HUES6 (cell line): Measurements from ENCODE around the gene SNRPB.

Experiments
- H3K27ac ChIP-seq: 2 replicates; pipeline ENCODE4 v1.7.0; 2013; ENCODE audit warnings: low read depth, mild to moderate bottlenecking, low read length, inconsistent platforms
- H3K27me3 ChIP-seq: 2 replicates; pipeline ENCODE4 v1.6.1; 2013; ENCODE audit warnings: low read length; ENCODE audit not compliant: control insufficient read depth, insufficient read depth
- H3K36me3 ChIP-seq: 2 replicates; pipeline ENCODE4 v1.6.1; 2013; ENCODE audit warnings: low read length; ENCODE audit not compliant: control insufficient read depth, insufficient read depth
- H3K4me1 ChIP-seq: 2 replicates; pipeline ENCODE4 v1.6.1; 2013; ENCODE audit warnings: low read length; ENCODE audit not compliant: control insufficient read depth, insufficient read depth
- H3K4me3 ChIP-seq: 2 replicates; pipeline ENCODE4 v1.5.1; 2013; ENCODE audit warnings: low read depth, low read length
- H3K9ac ChIP-seq: one replicate; pipeline ENCODE4 v1.6.1; 2013; ENCODE audit warnings: mild to moderate bottlenecking, low read length
- H3K9me3 ChIP-seq: 2 replicates; pipeline ENCODE4 v1.6.1; 2013; ENCODE audit warnings: low read depth, low read length; ENCODE audit not compliant: control insufficient read depth, insufficient read depth

Gene SNRPB

GRCh38 chr20:2473516-2473915 is 2.9 kb upstream of the SNRPB start:
- Histone ChIP-seq H3K36me3 (peaks cover 8% of the 10 kb centered on the region), H3K27ac (no peak overlapping the region), H3K9me3 (no peaks in the 10 kb centered on the region), H3K9ac (no peak overlapping the region), H3K4me3 (no peak overlapping the region), H3K27me3 (no peaks in the 10 kb centered on the region), H3K4me1 (peaks cover 5% of the 10 kb centered on the region; the same call in 1 of the 2 replicates)

- peaks cover 5% of the 10 kb centered on the region; the same call in 1 of the 2 replicates for H3K4me1 ChIP-seq
- H3K4me3 ChIP-seq: peak overlapping the region; percentile 83
- H3K27me3 ChIP-seq: no peaks in the 10 kb centered on the region
- H3K9ac ChIP-seq: peak overlapping the region; percentile 98
- no peaks in the 10 kb centered on the region for H3K9me3 ChIP-seq
- H3K36me3 ChIP-seq: peaks cover 43% of the 10 kb centered on the region
- peak overlapping the region; percentile 95 for H3K27ac ChIP-seq
These were observed 582 bp downstream of the SNRPB start for GRCh38 chr20:2469991-2470422.

GRCh38 chr20:2468581-2469407 is 1.8 kb downstream of the SNRPB start:
- no peaks in the 10 kb centered on the region for H3K27me3 ChIP-seq
- peaks cover 55% of the 10 kb centered on the region for H3K36me3 ChIP-seq
- H3K27ac ChIP-seq: no peak overlapping the region
- H3K9ac ChIP-seq: peak overlapping the region; percentile 98
- H3K4me3 ChIP-seq: peak overlapping the region; percentile 83
- H3K4me1 ChIP-seq: peaks cover 5% of the 10 kb centered on the region; the same call in 1 of the 2 replicates
- no peaks in the 10 kb centered on the region for H3K9me3 ChIP-seq

- no peaks in the 10 kb centered on the region for H3K9me3 ChIP-seq
- H3K9ac ChIP-seq: no peak overlapping the region
- peaks cover 5% of the 10 kb centered on the region; the same call in 1 of the 2 replicates for H3K4me1 ChIP-seq
- H3K36me3 ChIP-seq: peaks cover 69% of the 10 kb centered on the region
- no peaks in the 10 kb centered on the region for H3K27me3 ChIP-seq
- no peak overlapping the region for H3K27ac ChIP-seq
- H3K4me3 ChIP-seq: no peak overlapping the region
These were observed 3.2 kb downstream of the SNRPB start for GRCh38 chr20:2467412-2467811.

- H3K9ac ChIP-seq: no peak overlapping the region
- no peaks in the 10 kb centered on the region for H3K27me3 ChIP-seq
- no peak overlapping the region for H3K4me3 ChIP-seq
- peaks cover 5% of the 10 kb centered on the region; the same call in 1 of the 2 replicates for H3K4me1 ChIP-seq
- no peak overlapping the region for H3K27ac ChIP-seq
- no peaks in the 10 kb centered on the region for H3K9me3 ChIP-seq
- H3K36me3 ChIP-seq: peaks cover 92% of the 10 kb centered on the region
These were observed 5.5 kb downstream of the SNRPB start for GRCh38 chr20:2465100-2465499.

- H3K27me3 ChIP-seq: no peaks in the 10 kb centered on the region
- no peak overlapping the region for H3K4me3 ChIP-seq
- peaks cover under 1% of the 10 kb centered on the region; the same call in 1 of the 2 replicates for H3K4me1 ChIP-seq
- no peak overlapping the region for H3K27ac ChIP-seq
- H3K9me3 ChIP-seq: no peaks in the 10 kb centered on the region
- no peak overlapping the region for H3K9ac ChIP-seq
- peaks cover 99% of the 10 kb centered on the region for H3K36me3 ChIP-seq
These were observed 6.8 kb downstream of the SNRPB start for GRCh38 chr20:2463616-2464365.

- H3K36me3 ChIP-seq: peaks cover 90% of the 10 kb centered on the region
These were observed 8.1 kb downstream of the SNRPB start for GRCh38 chr20:2462484-2462883.

GRCh38 chr20:2460752-2461424 is 9.7 kb downstream of the SNRPB start:
- Histone ChIP-seq H3K36me3 (peaks cover 74% of the 10 kb centered on the region), H3K27me3 (no peaks in the 10 kb centered on the region), H3K4me3 (no peak overlapping the region), H3K9me3 (no peaks in the 10 kb centered on the region), H3K9ac (no peak overlapping the region), H3K4me1 (no peaks in the 10 kb centered on the region), H3K27ac (no peak overlapping the region)

More at GRCh38 chr20:2462484-2462883, 8.1 kb downstream of the SNRPB start:
- no peaks in the 10 kb centered on the region for H3K9me3 ChIP-seq
- no peaks in the 10 kb centered on the region for H3K27me3 ChIP-seq
- no peaks in the 10 kb centered on the region for H3K4me1 ChIP-seq
- no peak overlapping the region for H3K27ac ChIP-seq
- H3K9ac ChIP-seq: no peak overlapping the region
- no peak overlapping the region for H3K4me3 ChIP-seq

- no peak overlapping the region for H3K9ac ChIP-seq
- no peaks in the 10 kb centered on the region for H3K4me1 ChIP-seq
- H3K27ac ChIP-seq: no peak overlapping the region
- H3K4me3 ChIP-seq: no peak overlapping the region
- H3K27me3 ChIP-seq: no peaks in the 10 kb centered on the region
- H3K9me3 ChIP-seq: no peaks in the 10 kb centered on the region
- H3K36me3 ChIP-seq: peaks cover 66% of the 10 kb centered on the region
These were observed 10.4 kb downstream of the SNRPB start for GRCh38 chr20:2459981-2460751.

- Histone ChIP-seq H3K27ac (no peak overlapping the region), H3K4me3 (no peak overlapping the region), H3K9me3 (no peaks in the 10 kb centered on the region), H3K27me3 (no peaks in the 10 kb centered on the region), H3K4me1 (no peaks in the 10 kb centered on the region), H3K9ac (no peak overlapping the region), H3K36me3 (peaks cover 55% of the 10 kb centered on the region)
These were observed 11.6 kb downstream of the SNRPB start for GRCh38 chr20:2458919-2459499.
